GM21515 (cell line): ENCODE data around the gene CEP44.
"Not testable (repeated sequence)": the region's sequence is repeated elsewhere in the genome, so short reads cannot be mapped to it uniquely, and the experiment has no call there.

Experiments used
- ATAC-seq: cut with Tn5 transposase; IDR thresholded peaks from one replicate; pipeline ENCODE4 v1.9.1; 2021; ENCODE audit not compliant: unreplicated experiment

Gene CEP44

DNA sequence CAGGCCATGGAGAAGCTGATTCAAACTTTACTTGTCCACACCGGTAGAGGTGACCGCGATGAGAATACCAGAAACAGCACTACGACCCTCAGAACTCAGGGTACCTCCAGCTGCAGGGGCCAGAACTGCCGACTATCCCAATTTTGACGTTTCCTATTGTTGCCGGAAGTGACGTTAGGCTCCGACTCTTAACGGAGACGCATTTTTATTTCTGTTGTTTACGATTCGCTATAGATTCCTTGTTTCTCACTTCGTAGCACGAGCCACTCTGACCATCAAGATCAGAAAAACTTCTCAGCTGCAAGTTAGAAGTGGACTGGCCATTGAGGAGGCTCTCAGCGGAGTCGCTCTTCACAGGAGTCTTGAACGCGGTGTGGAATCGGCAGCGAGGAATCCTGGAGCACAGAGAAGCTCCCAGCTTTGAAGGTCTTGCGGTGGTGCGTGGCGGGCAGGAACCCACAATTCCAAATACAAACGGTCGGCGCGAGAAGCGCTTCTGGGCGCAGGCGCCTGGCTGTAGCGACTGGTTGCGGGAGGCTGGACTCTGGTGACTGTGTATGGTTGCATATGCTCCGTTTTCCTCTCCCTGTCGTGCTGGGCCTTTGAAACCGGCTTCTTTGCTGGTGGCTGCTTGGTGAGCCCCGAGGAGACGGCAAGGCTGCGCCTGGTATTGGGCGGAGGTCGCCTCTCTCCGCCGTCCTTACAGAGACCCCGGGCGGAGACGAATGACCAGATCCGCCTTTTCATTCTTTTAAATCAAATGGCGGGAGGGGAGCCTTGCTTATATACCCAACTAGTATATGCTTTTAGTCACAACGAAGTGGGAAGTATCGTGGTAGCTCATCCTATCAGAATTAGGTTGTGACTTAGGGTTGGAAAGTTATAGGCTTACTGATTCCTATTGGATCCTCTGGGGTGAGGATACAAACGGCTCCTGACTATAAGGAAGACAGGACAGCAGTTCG, at the start of gene CEP44, which contains the start of gene FBXO8:
CEP44 (plus strand) TSS at position 405 of the 965 bp plus-strand sequence. CDS start 15,211 bp downstream, outside the sequence.
FBXO8 (minus strand) TSS at position 161 of the 965 bp plus-strand sequence. CDS start 20,575 bp downstream, outside the sequence.
- ATAC-seq, result peak; percentile 65

GRCh38 chr4:174236359-174236758, 47.4 kb upstream of the CEP44 start:
- ATAC-seq, result no peak

- no peak for ATAC-seq
Measured at GRCh38 chr4:174241162-174241561, 42.5 kb upstream of the CEP44 start.

GRCh38 chr4:174244441-174244840, 39.3 kb upstream of the CEP44 start:
- ATAC-seq, result no peak

DNA sequence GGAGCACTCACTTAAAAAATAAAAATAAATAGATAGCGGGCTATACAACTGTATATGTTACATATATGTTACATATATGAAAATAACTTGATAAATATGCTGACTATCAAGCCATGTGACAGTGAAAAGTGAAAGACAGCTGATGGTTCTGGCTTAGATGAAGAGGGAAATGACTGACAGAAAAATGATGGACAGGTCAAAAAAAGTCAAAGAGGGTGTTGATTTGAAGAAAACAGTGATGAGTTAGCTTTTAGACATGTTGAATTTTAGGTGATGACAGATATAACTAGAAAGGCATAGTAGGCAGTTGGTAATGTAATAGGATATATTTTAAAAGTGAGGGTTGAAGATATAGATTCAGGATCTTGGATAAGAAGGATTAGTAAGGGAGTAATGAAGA, 38.0 kb upstream of the CEP44 start:
- no peak for ATAC-seq

- ATAC-seq, result no peak
Measured at GRCh38 chr4:174248407-174248806, 35.3 kb upstream of the CEP44 start.

DNA sequence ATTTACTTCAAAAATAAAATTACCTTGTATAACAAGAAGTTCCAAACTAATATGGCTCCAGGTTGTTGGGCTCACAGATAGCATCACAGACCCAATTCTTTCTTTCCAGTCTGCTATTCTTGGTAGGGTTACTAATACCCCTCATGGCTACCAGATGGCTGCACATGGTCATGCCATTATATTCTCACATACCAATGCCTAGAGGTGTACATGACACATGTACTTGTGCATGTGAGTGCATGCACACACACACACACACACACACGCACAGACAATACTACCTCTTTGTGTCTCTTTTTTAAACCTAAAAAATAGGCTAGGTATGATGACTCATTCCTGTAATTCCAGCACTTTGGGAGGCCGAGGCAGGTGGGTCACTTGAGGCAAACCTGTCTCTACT, 31.3 kb upstream of the CEP44 start:
- ATAC-seq, result no peak

- no peak for ATAC-seq
Measured at GRCh38 chr4:174254613-174255012, 29.1 kb upstream of the CEP44 start.

DNA sequence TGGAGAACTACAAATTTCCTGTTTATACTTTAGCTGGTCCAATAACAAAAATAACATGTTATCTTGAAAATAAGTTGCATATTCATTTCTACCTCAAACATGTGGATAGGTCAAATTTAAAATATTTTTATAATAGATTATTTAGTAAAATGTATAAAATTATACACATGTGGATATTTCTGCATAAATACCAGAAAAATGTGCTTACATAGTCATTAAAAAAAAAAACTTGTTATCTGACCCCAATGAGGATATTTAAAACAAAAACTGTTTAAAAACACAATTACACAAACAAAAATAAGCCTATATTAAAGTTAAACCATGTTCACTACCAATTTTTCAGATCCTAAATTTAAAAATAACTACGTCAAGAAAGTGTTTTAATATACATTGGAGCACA, 28.3 kb upstream of the CEP44 start:
- ATAC-seq, result no peak

GRCh38 chr4:174255786-174256185, 27.9 kb upstream of the CEP44 start:
- ATAC-seq, result no peak

DNA sequence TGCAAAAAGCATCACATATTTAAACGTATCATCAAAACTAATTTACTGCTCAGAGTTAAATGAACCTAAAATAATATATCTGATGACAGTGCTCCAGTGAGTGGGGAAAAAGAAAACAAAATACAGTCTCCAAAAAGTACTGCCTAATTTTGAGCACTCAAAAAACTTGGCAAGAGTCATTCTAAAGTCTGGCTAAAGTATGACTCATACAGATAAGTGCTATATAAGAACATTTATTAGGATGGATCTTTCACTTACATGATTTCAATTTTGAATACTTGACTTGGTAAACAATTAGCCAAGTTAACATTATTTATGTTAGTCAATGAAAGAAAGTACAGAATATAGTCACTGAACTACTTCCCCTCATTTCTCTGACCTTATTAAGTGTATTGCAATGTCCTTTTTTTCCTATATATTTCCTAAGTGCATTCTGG, 27.4 kb upstream of the CEP44 start:
- ATAC-seq, result no peak

- ATAC-seq, result no peak
Measured at GRCh38 chr4:174259580-174259979, 24.1 kb upstream of the CEP44 start.

GRCh38 chr4:174260099-174260498, 23.6 kb upstream of the CEP44 start:
- peak; percentile 65 for ATAC-seq

GRCh38 chr4:174261432-174261831, 22.3 kb upstream of the CEP44 start:
- not testable (repeated sequence) for ATAC-seq

GRCh38 chr4:174262624-174263444, 20.9 kb upstream of the CEP44 start:
- no peak for ATAC-seq

- no peak for ATAC-seq
Measured at GRCh38 chr4:174263445-174263736, 20.3 kb upstream of the CEP44 start.

- no peak for ATAC-seq
Measured at GRCh38 chr4:174265916-174266315, 17.8 kb upstream of the CEP44 start.

DNA sequence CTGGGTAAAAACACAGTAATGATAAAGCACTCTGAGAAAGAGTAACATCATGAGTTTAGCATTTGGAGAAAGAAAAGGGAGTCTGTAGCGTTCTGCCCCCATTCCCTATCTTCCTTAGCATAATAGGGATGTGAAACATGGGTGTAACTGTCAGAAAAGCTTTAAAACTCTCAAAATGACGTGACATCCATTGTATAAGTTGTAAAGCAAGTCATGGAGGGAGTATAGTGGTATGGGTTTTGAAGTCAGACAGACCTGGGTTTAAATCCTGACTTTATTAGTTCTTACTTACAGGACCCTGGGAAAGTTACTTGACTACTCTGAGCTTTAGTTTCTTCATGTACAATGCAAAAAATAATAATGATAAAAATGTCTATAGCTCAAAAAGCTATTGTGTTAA, 17.3 kb upstream of the CEP44 start:
- no peak for ATAC-seq

DNA sequence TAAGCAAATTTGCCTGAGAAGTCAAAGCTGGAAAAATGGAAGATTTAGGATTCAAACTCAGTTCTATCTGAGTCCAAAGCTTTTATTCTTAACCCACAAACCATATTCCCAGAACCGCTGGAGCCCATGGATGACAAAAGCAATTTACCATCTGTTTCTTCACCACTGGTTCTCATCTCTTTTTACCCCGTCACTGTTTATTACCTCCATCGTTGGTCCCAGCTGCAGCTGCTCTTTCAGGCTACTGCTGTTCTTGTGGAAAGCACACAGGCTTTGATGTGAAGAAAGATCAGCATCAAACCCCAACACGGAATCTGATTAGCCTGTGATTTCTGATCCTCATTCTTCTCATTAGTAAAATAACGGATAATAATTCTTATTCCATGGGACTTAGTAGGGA, 9.8 kb upstream of the CEP44 start:
- ATAC-seq, result no peak

- no peak for ATAC-seq
Measured at GRCh38 chr4:174274436-174274835, 9.3 kb upstream of the CEP44 start.

DNA sequence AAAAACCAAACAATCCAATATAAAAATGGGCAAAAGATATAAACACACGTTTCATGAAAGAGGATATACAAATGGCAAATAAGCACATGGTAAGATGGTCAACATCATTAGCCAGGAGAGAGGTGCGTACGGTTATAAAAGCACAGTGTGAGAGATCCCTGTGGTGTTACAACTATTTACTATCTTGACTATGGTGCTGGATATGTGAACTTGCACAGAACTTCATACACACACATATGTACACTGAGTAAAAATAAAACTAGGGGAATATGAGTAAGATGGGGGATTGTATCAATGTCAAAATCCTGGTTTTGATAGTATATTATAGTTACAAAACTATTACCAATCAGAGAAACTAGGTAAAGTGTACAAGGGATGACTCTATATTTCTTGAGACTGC, 8.6 kb upstream of the CEP44 start:
- no peak for ATAC-seq

DNA sequence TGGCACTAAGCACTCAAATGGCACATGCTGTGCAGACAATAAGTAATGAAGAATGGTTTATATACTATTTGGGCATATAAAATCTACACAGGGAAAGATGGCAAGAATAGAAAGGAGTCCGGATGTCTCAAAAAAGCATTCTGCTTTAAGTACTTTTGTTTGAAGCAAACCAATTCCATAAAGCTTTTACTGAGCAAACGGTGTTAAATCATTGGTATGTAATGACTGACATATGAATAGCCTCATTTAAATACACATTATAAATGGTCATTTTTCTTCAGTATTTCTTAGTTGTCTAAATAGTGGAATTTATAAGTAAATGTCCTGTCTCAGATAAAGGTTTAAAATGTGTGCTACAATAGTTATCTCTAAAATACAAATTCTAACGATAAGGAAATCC, 6.3 kb upstream of the CEP44 start:
- ATAC-seq, result no peak
